CD4-positive, alpha-beta T cell (primary cell): ENCODE results near the gene CALN1. TPM values are rescaled to one million over a fixed set of nuclear protein-coding genes. Genes with fewer than 3 reads are reported as not detected.

Source experiments
- ATAC-seq: fragments of 200-7000 bp; cut with Tn5 transposase; one replicate; pipeline ENCODE4 v1.10.0; 2022; ENCODE audit warnings: mild to moderate bottlenecking; ENCODE audit not compliant: poor library complexity
- CTCF ChIA-PET: fragments of 350-600 bp; sonication (Branson Sonifier 250); formaldehyde crosslinking; loops from one replicate; lab custom pipeline; 2021; ENCODE audit warnings: antibody characterized with exemption, inconsistent platforms; lab: Charles Lee
- POLR2A ChIA-PET: fragments of 350-600 bp; sonication (Branson Sonifier 250); formaldehyde crosslinking; loops from one replicate; lab custom pipeline; 2021; ENCODE audit warnings: antibody characterized with exemption, inconsistent platforms; lab: Charles Lee
- DNase-seq, 14 experiments: peaks; one replicate each; pipeline ENCODE4 v3.0.0-alpha.2; 2013 to 2020; ENCODE audit warnings: mixed read lengths in 2 of 14
- H3K27ac ChIP-seq, 2 donors: one replicate each; pipeline versions ENCODE4 v1.5.1 to v1.7.0; 2013; ENCODE audit warnings: low read length in 2 of 2, low read depth in 1 of 2, mild to moderate bottlenecking in 1 of 2
- H3K27me3 ChIP-seq, 2 experiments: 1 replicate in 1 of 2; 2 replicates in 1 of 2; pipeline versions ENCODE4 v1.6.1 to v1.7.0; 2013; ENCODE audit warnings: low read length in 2 of 2, control low read depth in 1 of 2, mild to moderate bottlenecking in 1 of 2, moderate library complexity in 1 of 2; ENCODE audit not compliant: insufficient read depth in 2 of 2, control insufficient read depth in 1 of 2
- H3K36me3 ChIP-seq: one replicate; pipeline ENCODE4 v1.6.1; 2013; ENCODE audit warnings: low read length, control low read depth; ENCODE audit not compliant: insufficient read depth
- H3K4me1 ChIP-seq: one replicate; pipeline ENCODE4 v1.6.1; 2013; ENCODE audit warnings: low read length, control low read depth; ENCODE audit not compliant: insufficient read depth
- H3K4me3 ChIP-seq: one replicate; pipeline ENCODE4 v1.5.1; 2013; ENCODE audit warnings: mild to moderate bottlenecking, low read length, moderate library complexity
- H3K9me3 ChIP-seq, 2 experiments: 1 replicate in 1 of 2; 2 replicates in 1 of 2; pipeline versions ENCODE4 v1.6.1 to v1.7.0; 2013; ENCODE audit warnings: low read length in 2 of 2, mild to moderate bottlenecking in 2 of 2, control low read depth in 1 of 2, moderate library complexity in 1 of 2; ENCODE audit not compliant: control insufficient read depth in 1 of 2, insufficient read depth in 1 of 2
- H3K27ac Mint-ChIP-seq: one replicate; pipeline ENCODE4 v1.8.0; 2020; ENCODE audit warnings: mixed read lengths
- H3K27me3 Mint-ChIP-seq: one replicate; pipeline ENCODE4 v1.8.0; 2021; ENCODE audit warnings: mixed read lengths
- H3K36me3 Mint-ChIP-seq: one replicate; pipeline ENCODE4 v1.8.0; 2021; ENCODE audit warnings: low read depth, mixed read lengths
- H3K4me1 Mint-ChIP-seq: one replicate; pipeline ENCODE4 v1.8.0; 2021; ENCODE audit warnings: low read depth, mixed read lengths
- H3K4me3 Mint-ChIP-seq: one replicate; pipeline ENCODE4 v1.8.0; 2020; ENCODE audit warnings: mild to moderate bottlenecking, mixed read lengths
- H3K9me3 Mint-ChIP-seq: one replicate; pipeline ENCODE4 v1.8.0; 2020; ENCODE audit warnings: mixed read lengths
- intact Hi-C, 2 experiments: fragments of 100-400 bp; cut with DNase I in 1 of 2; cut with micrococcal nuclease in 1 of 2; formaldehyde crosslinking; loops; one replicate each; pipeline versions ENCODE4 v1.15.1 to v1.9.0; 2023 to 2025; cut with DNase I, micrococcal nuclease
- total RNA-seq, 174 experiments: library from RNA in 2 of 174; stranded (reverse) in 2 of 174; gene quantifications; one replicate each; pipeline ENCODE4 v1.2.3 and lab custom pipeline; 2021 to 2026
- TF ChIP-seq, protein P1 (sequence below): fragments of 200-600 bp; IDR thresholded peaks from one replicate; pipeline ENCODE4 v1.8.0; 2022; ENCODE audit warnings: antibody characterized with exemption, mild to moderate bottlenecking

The CALN1 gene
- total RNA-seq, 2 experiments from 2014 or later: 0.06 TPM; not detected in 1

DNA sequence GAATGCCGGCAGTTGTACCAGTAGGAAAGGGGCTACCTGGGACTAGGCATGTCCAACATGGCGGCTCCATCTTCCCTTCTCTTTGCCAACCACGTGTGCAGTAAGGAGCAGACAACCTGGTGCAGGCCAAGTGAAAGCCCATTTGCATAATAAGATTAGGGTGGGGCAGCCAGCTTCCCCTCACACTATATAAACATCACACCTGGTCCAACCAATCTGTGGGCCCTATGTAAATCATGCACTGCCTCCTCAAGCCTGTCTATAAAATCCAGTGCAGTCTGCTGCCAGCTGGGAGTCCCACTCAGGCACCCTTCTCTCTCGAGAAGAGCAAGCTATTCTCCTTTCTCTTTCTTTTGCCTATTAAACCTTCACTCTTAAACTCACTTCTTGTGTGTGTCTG lies 429.3 kb downstream of the CALN1 start:
- no peaks in the 10 kb centered on the region for H3K36me3 Mint-ChIP-seq
- TF ChIP-seq, protein P1, sequence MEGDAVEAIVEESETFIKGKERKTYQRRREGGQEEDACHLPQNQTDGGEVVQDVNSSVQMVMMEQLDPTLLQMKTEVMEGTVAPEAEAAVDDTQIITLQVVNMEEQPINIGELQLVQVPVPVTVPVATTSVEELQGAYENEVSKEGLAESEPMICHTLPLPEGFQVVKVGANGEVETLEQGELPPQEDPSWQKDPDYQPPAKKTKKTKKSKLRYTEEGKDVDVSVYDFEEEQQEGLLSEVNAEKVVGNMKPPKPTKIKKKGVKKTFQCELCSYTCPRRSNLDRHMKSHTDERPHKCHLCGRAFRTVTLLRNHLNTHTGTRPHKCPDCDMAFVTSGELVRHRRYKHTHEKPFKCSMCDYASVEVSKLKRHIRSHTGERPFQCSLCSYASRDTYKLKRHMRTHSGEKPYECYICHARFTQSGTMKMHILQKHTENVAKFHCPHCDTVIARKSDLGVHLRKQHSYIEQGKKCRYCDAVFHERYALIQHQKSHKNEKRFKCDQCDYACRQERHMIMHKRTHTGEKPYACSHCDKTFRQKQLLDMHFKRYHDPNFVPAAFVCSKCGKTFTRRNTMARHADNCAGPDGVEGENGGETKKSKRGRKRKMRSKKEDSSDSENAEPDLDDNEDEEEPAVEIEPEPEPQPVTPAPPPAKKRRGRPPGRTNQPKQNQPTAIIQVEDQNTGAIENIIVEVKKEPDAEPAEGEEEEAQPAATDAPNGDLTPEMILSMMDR: no peak
- no peak overlapping the region for H3K27ac ChIP-seq
- ATAC-seq: no peak
- POLR2A ChIA-PET: no interaction called here
- H3K4me1 ChIP-seq: no peaks in the 10 kb centered on the region
- no peaks in the 10 kb centered on the region for H3K36me3 ChIP-seq
- no peaks in the 10 kb centered on the region for H3K27me3 Mint-ChIP-seq
- H3K4me3 Mint-ChIP-seq: no peak overlapping the region
- H3K27me3 ChIP-seq: no peaks in the 10 kb centered on the region
- intact Hi-C loops: no loop called here
- peaks cover 0 to 16% of the 10 kb centered on the region in 2 experiments for H3K9me3 ChIP-seq
- DNase-seq: no peak
- no peak overlapping the region for H3K27ac Mint-ChIP-seq
- CTCF ChIA-PET: no interaction called here
- no peaks in the 10 kb centered on the region for H3K9me3 Mint-ChIP-seq
- peaks cover 6% of the 10 kb centered on the region for H3K4me1 Mint-ChIP-seq
- no peak overlapping the region for H3K4me3 ChIP-seq

DNA sequence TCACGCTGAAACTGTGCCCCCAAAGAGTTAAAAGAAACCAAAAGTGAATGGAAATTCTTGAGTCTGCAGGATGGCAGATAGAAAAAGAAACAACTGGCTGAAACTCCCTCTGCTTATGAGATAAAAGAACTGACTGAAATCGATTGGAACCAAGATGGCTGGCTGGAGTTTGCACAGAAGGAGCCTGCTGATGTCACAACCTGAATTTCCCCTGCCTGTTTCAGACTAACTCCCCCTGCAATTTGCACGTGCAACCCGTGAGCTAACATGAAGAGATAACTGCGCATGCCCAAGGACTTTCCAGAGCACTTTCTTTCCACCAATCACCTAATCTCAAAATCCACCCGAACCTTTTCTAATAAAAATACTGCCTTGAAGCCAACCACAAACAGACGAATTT lies 435.5 kb downstream of the CALN1 start:
- DNase-seq (no peak), ATAC-seq (no peak)
- intact Hi-C loops: no loop called here
- H3K27me3 ChIP-seq: no peaks in the 10 kb centered on the region
- Mint-ChIP-seq H3K36me3 (no peaks in the 10 kb centered on the region), H3K4me3 (no peak overlapping the region), H3K4me1 (no peaks in the 10 kb centered on the region), H3K9me3 (no peaks in the 10 kb centered on the region), H3K27ac (no peak overlapping the region), H3K27me3 (no peaks in the 10 kb centered on the region)
- ChIA-PET CTCF (no interaction called here), POLR2A (no interaction called here)
- no peak overlapping the region for H3K4me3 ChIP-seq
- no peaks in the 10 kb centered on the region for H3K4me1 ChIP-seq
- TF ChIP-seq, protein P1: no peak
- H3K36me3 ChIP-seq: no peaks in the 10 kb centered on the region
- no peak overlapping the region for H3K27ac ChIP-seq
- H3K9me3 ChIP-seq: peaks cover 0 to 5% of the 10 kb centered on the region in 2 experiments

DNA sequence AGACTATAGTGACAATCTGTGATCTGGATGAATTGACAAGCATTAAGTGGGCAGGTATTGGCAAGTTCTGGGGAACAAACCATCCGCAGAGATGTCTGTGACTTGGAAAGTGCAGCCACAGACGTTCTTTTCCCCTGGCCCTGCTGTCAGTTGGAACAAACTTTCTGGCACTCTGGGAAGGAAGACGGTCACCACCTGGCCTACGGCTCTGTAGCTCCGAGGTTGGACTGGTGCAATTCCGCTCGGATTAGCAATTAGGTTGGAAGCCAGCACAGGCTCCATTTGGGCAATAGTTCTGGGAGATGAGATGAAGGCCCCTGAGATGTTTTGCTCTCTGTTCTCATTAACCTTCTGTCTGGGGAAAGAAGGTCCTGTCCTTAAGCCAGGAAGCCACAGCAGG lies 437.5 kb downstream of the CALN1 start:
- no peak for ATAC-seq
- ChIA-PET POLR2A (no interaction called here), CTCF (no interaction called here)
- H3K9me3 ChIP-seq: peaks cover 0 to 11% of the 10 kb centered on the region in 2 experiments
- H3K36me3 ChIP-seq: no peaks in the 10 kb centered on the region
- no peaks in the 10 kb centered on the region for H3K27me3 ChIP-seq
- no peaks in the 10 kb centered on the region for H3K4me1 Mint-ChIP-seq
- no peak overlapping the region for H3K27ac Mint-ChIP-seq
- H3K4me3 ChIP-seq: no peak overlapping the region
- TF ChIP-seq, protein P1: no peak
- no peaks in the 10 kb centered on the region for H3K27me3 Mint-ChIP-seq
- no peak for DNase-seq
- no peak overlapping the region for H3K4me3 Mint-ChIP-seq
- no peaks in the 10 kb centered on the region for H3K9me3 Mint-ChIP-seq
- H3K36me3 Mint-ChIP-seq: no peaks in the 10 kb centered on the region
- intact Hi-C loops: no loop called here
- no peak overlapping the region for H3K27ac ChIP-seq
- H3K4me1 ChIP-seq: no peaks in the 10 kb centered on the region
